GM12892 (cell line): ENCODE measurements around the gene MYO16.

Experiments
- DNase-seq: peaks from one replicate; pipeline ENCODE4 v3.0.0; 2011; ENCODE audit not compliant: insufficient read length
- FAIRE-seq: peaks from 2 replicates; lab custom pipeline; 2011; peaks lifted over from hg19 to GRCh38; lab: Jason Lieb, UNC
- POLR2A ChIP-seq: IDR thresholded peaks from 2 replicates; pipeline ENCODE4 v1.6.1; 2011; ENCODE audit warnings: low read depth, low read length, control low read depth
- POLR2AphosphoS5 ChIP-seq: IDR thresholded peaks from 2 replicates; pipeline ENCODE4 v1.6.1; 2011; ENCODE audit warnings: low read depth, low read length, control low read depth
- TAF1 ChIP-seq: IDR thresholded peaks from 2 replicates; pipeline ENCODE4 v1.6.1; 2011; ENCODE audit warnings: low read depth, mild to moderate bottlenecking, control low read depth, low read length, borderline replicate concordance

The MYO16 gene

DNA sequence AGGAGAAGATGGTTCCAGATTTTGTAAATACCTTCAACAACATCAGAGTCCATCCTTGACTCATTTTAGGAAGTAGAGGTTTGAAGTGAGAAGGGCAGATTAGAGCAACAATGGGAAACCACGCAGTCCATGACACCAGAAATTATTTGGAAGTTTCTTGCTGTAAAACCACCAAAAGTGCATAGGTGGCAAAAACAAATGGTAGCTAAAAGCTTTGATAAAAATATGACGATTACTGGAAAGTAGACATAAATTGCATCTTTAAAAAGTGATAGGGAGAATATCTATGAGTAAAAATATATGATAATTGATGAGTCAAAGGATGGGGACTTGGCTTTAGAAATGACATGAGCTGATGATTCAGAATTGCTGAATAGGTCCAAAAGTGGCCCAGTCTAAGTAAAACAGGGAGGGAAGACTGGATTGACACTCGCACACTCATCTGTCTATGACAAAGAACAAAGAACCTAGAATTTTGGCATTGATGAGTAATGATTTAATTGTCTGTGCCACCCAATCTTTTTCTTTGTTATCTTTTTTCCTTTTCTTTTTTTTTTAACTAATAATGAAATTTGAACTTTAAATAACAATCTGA, 472.2 kb downstream of the MYO16 start:
- TF ChIP-seq TAF1 (no peak), POLR2A (no peak), POLR2AphosphoS5 (no peak)
- no peak for DNase-seq
- FAIRE-seq, result no peak

DNA sequence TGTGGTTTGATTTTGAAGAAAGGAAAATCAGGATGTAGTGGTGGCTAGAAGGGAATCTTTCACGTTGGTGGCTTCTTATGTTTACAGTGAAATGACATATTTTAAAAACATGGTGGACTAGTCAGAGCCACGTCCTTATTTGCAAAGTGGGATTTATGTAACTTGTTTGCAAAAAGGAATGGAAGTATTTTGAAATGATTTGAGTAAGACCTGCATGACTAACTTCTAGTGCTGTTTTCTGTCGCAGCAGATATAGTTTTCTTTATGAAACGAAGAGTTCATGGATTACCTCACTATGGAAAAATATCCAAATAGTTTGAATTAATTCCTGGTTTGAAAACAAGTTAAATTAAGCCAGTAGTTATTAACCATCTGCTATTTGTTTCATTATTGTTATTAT, 476.5 kb downstream of the MYO16 start:
- no peak for DNase-seq
- no peak for FAIRE-seq
- no peak for TF ChIP-seq POLR2AphosphoS5
- TF ChIP-seq POLR2A, result no peak
- TF ChIP-seq TAF1, result no peak

- no peak for DNase-seq
- TF ChIP-seq POLR2A (no peak), TAF1 (no peak), POLR2AphosphoS5 (no peak)
- FAIRE-seq, result no peak
Observed at GRCh38 chr13:109110159-109110558, 480.7 kb downstream of the MYO16 start.

DNA sequence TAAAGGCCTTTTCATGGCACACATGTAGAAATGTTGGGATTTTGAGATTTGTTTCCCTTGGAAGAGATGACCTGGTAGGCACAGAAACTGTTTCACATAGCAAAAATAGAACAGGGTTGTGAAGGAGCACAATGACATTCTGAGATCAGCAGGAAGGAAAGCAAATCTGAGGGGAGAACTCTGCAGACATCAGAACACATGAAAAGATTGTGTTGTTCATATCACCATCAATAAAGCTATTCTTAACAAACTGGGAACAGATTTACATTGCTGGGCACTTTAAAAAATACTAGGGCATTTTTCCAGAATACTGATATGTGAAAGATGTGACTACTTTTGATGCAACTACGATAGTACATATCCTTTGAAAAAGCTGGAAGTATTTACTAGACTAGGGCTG, 481.7 kb downstream of the MYO16 start:
- FAIRE-seq (no peak), DNase-seq (no peak)
- TF ChIP-seq TAF1 (no peak), POLR2A (no peak), POLR2AphosphoS5 (no peak)

DNA sequence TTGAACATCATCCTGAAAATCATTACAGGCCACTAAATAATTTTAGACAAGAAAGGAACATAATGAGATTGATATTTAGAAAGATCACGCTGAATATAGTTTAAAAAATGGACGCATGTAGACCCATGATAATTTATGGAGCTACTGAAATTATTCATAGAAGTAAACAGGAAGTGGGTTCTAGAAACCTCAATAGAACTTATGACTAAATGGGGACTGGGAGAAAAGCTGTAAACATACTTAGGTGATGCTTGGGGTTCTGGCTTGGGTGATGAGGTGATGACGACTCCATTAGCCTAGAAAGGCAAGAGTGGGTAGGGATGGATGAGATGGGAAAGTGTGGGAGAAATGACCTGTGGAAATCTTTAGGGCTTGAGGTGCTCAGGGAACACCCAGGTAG, 484.0 kb downstream of the MYO16 start:
- DNase-seq, result no peak
- TF ChIP-seq TAF1 (no peak), POLR2A (no peak), POLR2AphosphoS5 (no peak)
- FAIRE-seq, result no peak

- TF ChIP-seq POLR2AphosphoS5 (no peak), TAF1 (no peak), POLR2A (no peak)
- FAIRE-seq, result no peak
Observed at GRCh38 chr13:109114162-109114561, 484.8 kb downstream of the MYO16 start.

GRCh38 chr13:109114991-109115390, 485.6 kb downstream of the MYO16 start:
- DNase-seq (no peak), FAIRE-seq (no peak)

More at GRCh38 chr13:109114162-109114561, 484.8 kb downstream of the MYO16 start:
- no peak for DNase-seq

GRCh38 chr13:109118521-109118920, 489.1 kb downstream of the MYO16 start:
- DNase-seq, result no peak
- no peak for FAIRE-seq
- TF ChIP-seq POLR2A (no peak), TAF1 (no peak), POLR2AphosphoS5 (no peak)

More at GRCh38 chr13:109114991-109115390, 485.6 kb downstream of the MYO16 start:
- no peak for TF ChIP-seq POLR2A
- no peak for TF ChIP-seq POLR2AphosphoS5
- no peak for TF ChIP-seq TAF1

DNA sequence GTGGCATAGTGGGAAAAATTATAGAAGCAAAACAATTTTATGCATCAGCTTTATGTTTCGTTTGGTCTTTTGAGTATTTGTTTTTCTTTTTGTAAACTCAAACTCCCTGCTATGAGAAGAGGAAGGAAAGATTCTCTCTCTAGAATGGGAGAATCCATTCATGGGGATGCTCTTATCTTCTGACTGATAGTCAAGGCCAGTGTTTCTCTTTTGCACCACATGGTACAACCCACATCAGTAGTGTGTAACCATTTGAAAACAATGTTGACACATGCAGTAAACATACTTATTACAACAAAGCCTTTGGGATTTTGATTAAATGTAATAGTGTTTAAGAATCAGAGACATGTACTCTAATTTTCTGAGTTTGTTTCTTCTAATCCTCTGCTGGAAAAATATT, 490.5 kb downstream of the MYO16 start:
- no peak for FAIRE-seq

DNA sequence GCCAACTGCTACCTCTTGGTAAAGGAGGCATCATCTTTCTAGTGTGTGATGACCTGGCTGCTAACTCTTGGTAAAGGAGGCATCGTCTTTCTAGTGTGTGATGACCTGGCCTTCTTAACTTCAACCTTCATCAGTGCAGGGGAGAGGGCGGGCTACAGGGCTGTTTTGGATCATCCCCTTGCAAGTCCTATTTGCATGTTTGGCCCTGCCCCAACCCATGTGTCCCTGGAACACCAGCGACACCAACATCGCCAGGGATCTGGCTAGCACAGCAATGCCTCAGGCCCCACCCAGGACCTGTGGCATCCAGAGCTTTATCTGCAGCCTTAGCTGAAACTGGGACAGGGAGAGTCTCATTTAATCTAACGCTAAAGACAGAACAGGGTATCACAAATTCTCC, 492.4 kb downstream of the MYO16 start:
- no peak for TF ChIP-seq TAF1
- no peak for TF ChIP-seq POLR2A
- no peak for TF ChIP-seq POLR2AphosphoS5
- no peak for FAIRE-seq
- DNase-seq, result no peak

More for the DNA sequence above, 490.5 kb downstream of the MYO16 start:
- no peak for DNase-seq
- TF ChIP-seq POLR2AphosphoS5 (no peak), TAF1 (no peak), POLR2A (no peak)

DNA sequence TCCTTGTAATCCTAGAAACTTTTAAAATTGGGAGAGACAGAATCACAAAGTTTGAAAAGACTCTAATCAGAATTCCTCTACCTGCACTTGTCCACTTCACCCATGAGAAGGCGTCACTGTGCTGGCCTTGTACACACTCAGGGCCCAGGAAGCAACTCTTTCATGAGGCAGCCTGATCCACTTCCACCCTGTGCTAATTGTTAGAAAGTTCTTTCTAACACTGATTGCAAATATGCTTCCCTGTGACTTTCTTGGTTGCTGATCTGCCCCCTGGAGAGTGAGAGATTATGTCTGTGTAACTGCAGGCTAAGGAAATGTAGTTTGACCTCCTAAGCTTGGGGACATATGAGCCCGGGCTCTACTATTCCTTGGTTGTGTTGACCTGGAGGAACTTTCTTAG, 494.6 kb downstream of the MYO16 start:
- DNase-seq (no peak), FAIRE-seq (no peak)
- TF ChIP-seq POLR2AphosphoS5 (no peak), TAF1 (no peak), POLR2A (no peak)

DNA sequence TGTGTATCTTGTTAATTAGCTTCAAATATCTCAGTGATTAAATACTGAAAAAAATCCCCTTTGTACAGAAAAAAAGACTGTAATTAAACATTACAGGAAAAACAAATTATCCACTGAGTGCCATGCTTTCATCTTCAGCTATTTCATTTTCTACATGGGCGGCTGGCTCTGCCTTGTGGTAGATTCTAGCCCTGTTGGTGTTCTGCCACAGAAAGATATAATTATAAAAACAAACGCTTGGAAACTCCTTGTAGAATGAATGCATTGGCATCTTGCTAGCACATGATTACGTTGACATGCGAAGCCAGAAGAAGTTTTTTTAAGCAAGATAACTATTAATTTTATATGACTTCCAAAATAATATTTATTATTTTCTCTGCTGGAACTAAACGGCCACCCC, 496.8 kb downstream of the MYO16 start:
- DNase-seq (no peak), FAIRE-seq (no peak)
- TF ChIP-seq TAF1, result no peak
